GM10248 (cell line): Measurements from ENCODE around the gene CD28.

Source experiments
- CTCF ChIA-PET: fragments of 300-600 bp; sonication (Branson Sonifier 250); formaldehyde crosslinking; extraction: SDS; loops from one replicate; lab custom pipeline; 2021; ENCODE audit warnings: antibody characterized with exemption; lab: Yijun Ruan, JAX
- POLR2A ChIA-PET: fragments of 350-650 bp; sonication (Branson Sonifier 250); formaldehyde crosslinking; extraction: SDS; loops from one replicate; lab custom pipeline; 2020; ENCODE audit warnings: antibody characterized with exemption; lab: Yijun Ruan, JAX
- DNase-seq: peaks from one replicate; pipeline ENCODE4 v3.0.0; 2012; ENCODE audit errors: extremely low spot score
- TF ChIP-seq, protein P1 (sequence below): IDR thresholded peaks from 2 replicates; pipeline ENCODE4 v1.5.1; 2012; ENCODE audit warnings: mild to moderate bottlenecking, low read depth; ENCODE audit errors: extremely low read depth, missing control alignments, control extremely low read depth

Gene CD28

DNA sequence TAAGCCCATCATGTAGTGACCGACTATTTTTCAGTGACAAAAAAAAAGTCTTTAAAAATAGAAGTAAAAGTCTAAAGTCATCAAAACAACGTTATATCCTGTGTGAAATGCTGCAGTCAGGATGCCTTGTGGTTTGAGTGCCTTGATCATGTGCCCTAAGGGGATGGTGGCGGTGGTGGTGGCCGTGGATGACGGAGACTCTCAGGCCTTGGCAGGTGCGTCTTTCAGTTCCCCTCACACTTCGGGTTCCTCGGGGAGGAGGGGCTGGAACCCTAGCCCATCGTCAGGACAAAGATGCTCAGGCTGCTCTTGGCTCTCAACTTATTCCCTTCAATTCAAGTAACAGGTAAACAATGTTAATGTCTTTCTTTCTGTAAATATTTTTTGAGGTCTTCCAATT is at the start of gene CD28:
CD28 (plus strand) TSS at position 237 of the 400 bp plus-strand sequence; CDS start at position 295, 58 bp downstream.
- DNase-seq, result peak; percentile 84
- TF ChIP-seq, protein P1, sequence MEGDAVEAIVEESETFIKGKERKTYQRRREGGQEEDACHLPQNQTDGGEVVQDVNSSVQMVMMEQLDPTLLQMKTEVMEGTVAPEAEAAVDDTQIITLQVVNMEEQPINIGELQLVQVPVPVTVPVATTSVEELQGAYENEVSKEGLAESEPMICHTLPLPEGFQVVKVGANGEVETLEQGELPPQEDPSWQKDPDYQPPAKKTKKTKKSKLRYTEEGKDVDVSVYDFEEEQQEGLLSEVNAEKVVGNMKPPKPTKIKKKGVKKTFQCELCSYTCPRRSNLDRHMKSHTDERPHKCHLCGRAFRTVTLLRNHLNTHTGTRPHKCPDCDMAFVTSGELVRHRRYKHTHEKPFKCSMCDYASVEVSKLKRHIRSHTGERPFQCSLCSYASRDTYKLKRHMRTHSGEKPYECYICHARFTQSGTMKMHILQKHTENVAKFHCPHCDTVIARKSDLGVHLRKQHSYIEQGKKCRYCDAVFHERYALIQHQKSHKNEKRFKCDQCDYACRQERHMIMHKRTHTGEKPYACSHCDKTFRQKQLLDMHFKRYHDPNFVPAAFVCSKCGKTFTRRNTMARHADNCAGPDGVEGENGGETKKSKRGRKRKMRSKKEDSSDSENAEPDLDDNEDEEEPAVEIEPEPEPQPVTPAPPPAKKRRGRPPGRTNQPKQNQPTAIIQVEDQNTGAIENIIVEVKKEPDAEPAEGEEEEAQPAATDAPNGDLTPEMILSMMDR, result no peak
- ChIA-PET POLR2A (no interaction called here), CTCF (interaction anchor here (1.0 to 1.3 kb wide), 2 partner anchors 12 to 14 kb away, joined by 5 read pairs; no protein-coding TSS in a partner anchor)

DNA sequence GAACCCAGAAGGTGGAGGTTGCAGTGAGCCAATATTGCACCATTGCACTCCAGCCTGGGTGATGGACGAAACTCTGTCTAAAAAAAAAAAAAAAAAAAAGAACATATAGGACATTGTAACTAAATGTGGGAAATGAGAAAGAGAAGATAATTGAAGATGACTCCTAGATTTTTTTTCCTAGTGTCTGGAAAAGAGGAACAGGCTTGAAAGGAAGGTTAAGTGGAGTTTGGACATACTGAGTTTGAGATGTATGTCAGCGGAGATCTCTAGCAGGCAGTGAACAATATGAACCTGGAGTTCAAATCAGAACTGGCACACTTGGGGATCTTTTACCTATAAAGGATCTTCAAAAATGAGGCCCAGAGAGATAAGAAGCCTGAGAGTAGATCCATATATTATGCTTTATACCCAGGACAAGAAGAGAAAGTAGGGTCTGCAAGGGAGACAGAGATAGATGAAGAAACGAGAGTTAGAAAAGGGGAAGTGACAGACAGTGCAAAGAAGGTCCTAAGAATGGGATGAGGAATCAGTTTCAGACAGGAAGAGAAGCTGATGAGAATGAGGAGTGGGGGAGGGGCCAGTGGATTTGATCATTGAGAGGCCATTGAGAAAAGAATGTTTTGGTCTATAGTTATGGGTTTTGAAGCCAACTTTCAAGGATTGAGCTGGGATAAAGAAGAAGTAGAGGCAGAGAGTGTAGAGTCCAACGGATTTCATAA is 46.9 kb upstream of the CD28 start:
- ChIA-PET CTCF (no interaction called here), POLR2A (no interaction called here)
- DNase-seq, result peak; percentile 26
- TF ChIP-seq, protein P1, result no peak

DNA sequence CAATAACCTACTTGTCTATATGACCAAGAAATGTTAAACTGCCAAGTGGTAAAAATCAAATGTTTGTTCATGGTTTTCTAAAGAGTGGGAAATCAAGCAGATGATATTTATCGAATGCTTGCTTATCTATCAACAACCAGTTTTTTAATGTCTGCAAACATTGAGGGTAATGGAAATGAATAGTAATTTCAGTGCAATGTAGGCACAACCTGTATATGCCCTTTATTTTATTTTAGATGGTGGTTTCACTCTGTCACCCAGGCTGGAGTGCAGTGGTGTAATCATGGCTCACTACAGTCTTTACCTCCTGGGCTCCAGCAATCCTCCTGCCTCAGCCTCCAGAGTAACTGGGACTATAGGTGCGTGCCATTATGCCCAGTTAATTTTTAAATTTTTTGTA is 46.0 kb upstream of the CD28 start:
- ChIA-PET CTCF (no interaction called here), POLR2A (no interaction called here)
- DNase-seq, result no peak
- TF ChIP-seq, protein P1, result no peak

DNA sequence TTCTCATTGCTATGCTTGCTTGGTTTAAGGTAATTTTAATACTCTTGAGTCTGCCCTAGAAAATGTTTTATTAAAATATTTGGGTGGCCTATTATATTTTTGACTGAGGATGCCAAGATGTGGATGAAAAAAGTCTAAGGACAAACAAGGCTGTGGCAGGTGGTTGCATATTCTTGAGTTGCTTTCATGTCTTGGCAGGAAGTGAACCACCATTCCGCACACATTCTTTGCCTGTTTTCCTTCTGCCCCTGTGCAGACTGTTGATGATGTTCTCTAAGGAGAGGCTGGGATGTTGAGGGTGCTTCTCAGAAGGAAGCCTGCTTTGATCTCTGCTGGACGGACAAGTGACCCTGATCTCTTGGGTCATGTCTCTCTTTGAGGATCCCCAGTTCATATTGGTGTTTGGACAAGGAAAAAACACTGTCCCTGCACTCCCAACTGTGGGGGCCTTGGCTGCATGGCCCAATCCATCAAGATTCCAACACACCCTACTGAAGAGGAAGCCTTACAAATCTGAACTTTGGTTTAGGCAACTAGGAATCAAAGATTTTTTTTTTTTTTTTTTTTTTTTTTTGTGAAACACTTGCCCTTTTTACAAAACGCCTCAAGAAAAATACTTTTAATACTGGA is 45.0 kb upstream of the CD28 start:
- POLR2A ChIA-PET, result no interaction called here
- TF ChIP-seq, protein P1, result no peak
- DNase-seq, result no peak
- CTCF ChIA-PET, result no interaction called here

DNA sequence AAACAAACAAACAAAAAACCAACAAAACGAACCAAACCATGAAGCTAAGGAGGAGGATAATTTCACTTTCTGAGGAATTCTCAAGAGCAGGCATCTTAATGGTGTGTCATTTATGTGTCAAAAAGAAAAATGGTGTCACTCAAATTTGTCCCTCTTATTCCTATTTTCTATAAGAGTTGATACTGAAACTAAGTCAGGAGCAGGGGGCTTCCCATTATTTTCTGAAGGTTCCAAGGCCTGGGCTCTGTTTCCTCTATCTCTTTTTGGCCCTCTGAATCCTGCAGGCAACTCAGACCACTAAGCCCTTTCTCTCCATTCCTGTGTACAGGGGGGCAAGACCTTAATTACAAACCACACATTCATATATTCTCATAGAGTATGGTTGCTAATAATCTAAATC is 44.0 kb upstream of the CD28 start:
- ChIA-PET CTCF (interaction anchor here (1.1 kb wide), 1 partner anchor 15 kb away, joined by 3 read pairs; no protein-coding TSS in a partner anchor), POLR2A (no interaction called here)
- TF ChIP-seq, protein P1, result no peak
- no peak for DNase-seq

DNA sequence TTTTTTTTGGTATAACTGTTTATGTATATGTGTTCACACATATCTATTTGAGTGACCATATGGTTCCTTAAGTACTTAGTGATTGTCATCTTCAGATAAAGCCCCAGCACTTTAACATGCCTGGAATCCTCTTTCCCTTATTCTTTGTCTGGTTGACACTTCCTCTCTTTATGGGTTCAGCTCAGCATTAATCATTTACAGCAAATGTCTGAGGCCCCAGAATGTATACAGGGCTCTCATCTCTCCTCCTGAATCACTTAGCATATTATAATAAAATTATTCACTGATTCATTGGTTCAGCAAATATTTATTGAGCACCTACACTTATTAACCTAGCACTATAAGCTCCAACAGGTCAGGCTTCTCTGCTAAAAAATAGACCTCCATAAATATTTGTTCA is 43.5 kb upstream of the CD28 start:
- CTCF ChIA-PET, result interaction anchor here (1.1 kb wide), 1 partner anchor 14 kb away, joined by 3 read pairs; no protein-coding TSS in a partner anchor
- TF ChIP-seq, protein P1, result no peak

More for the DNA sequence above, 43.5 kb upstream of the CD28 start:
- POLR2A ChIA-PET, result no interaction called here
- DNase-seq, result no peak
